WTC11 (cell line): ENCODE data around the gene KLF11. TPM values are rescaled to one million over a fixed set of nuclear protein-coding genes. Genes with fewer than 3 reads are reported as not detected.
A peak's percentile ranks its signal among the peaks of the same experiment; 100 is the strongest.

ENCODE experiments used
- AR ChIP-seq: fragments of 250-450 bp; sonication (Bioruptor Pico); IDR thresholded peaks from 2 replicates; pipeline ENCODE4 v1.9.0; 2021; ENCODE audit warnings: mild to moderate bottlenecking
- ARID4B ChIP-seq: sonication (generic); formaldehyde crosslinking; IDR thresholded peaks from 2 replicates; pipeline ENCODE4 v1.8.0; 2023; ENCODE audit warnings: missing genetic modification reagents, mild to moderate bottlenecking, borderline replicate concordance
- CBFB ChIP-seq: sonication (generic); formaldehyde crosslinking; IDR thresholded peaks from 2 replicates; pipeline ENCODE4 v1.8.1; 2022; ENCODE audit warnings: mild to moderate bottlenecking, low read depth, missing genetic modification reagents
- FOXJ3 ChIP-seq: sonication (generic); formaldehyde crosslinking; IDR thresholded peaks from 2 replicates; pipeline ENCODE4 v1.9.0; 2021; ENCODE audit warnings: missing genetic modification reagents, mild to moderate bottlenecking, borderline replicate concordance
- GABPB1 ChIP-seq: sonication (generic); formaldehyde crosslinking; IDR thresholded peaks from 2 replicates; pipeline ENCODE4 v1.8.1; 2023; ENCODE audit warnings: mild to moderate bottlenecking, missing genetic modification reagents
- JAZF1 ChIP-seq: fragments of 250-450 bp; sonication (Bioruptor Pico); IDR thresholded peaks from 2 replicates; pipeline ENCODE4 v1.9.0; 2021; ENCODE audit warnings: moderate library complexity, mild to moderate bottlenecking, inconsistent platforms
- KAT7 ChIP-seq: sonication (generic); formaldehyde crosslinking; IDR thresholded peaks from 2 replicates; pipeline ENCODE4 v1.8.1; 2023; ENCODE audit warnings: missing genetic modification reagents, mild to moderate bottlenecking, borderline replicate concordance
- NFATC4 ChIP-seq: fragments of 250-450 bp; sonication (Bioruptor Pico); IDR thresholded peaks from 2 replicates; pipeline ENCODE4 v1.9.0; 2021; ENCODE audit warnings: mild to moderate bottlenecking
- NFYB ChIP-seq: sonication (generic); formaldehyde crosslinking; conservative IDR thresholded peaks from 2 replicates; pipeline ENCODE4 v1.8.0; 2022; ENCODE audit warnings: low read depth, missing genetic modification reagents
- NR3C1 ChIP-seq: sonication (generic); formaldehyde crosslinking; conservative IDR thresholded peaks from 2 replicates; pipeline ENCODE4 v1.8.1; 2023; ENCODE audit warnings: low read depth, mild to moderate bottlenecking, missing genetic modification reagents
- PREB ChIP-seq: sonication (generic); formaldehyde crosslinking; IDR thresholded peaks from 2 replicates; pipeline ENCODE4 v1.8.1; 2022; ENCODE audit warnings: mild to moderate bottlenecking, missing genetic modification reagents, moderate library complexity, borderline replicate concordance
- PRRX2 ChIP-seq: fragments of 250-450 bp; sonication (Bioruptor Pico); IDR thresholded peaks from 2 replicates; pipeline ENCODE4 v1.8.0; 2021; ENCODE audit warnings: mild to moderate bottlenecking
- SMAD3 ChIP-seq: sonication (generic); formaldehyde crosslinking; IDR thresholded peaks from 2 replicates; pipeline ENCODE4 v1.8.0; 2022; ENCODE audit warnings: missing genetic modification reagents, mild to moderate bottlenecking, borderline replicate concordance
- SMAD4 ChIP-seq: sonication (generic); formaldehyde crosslinking; IDR thresholded peaks from 2 replicates; pipeline ENCODE4 v1.8.0; 2022; ENCODE audit warnings: mild to moderate bottlenecking, missing genetic modification reagents
- TP53 ChIP-seq: sonication (generic); formaldehyde crosslinking; IDR thresholded peaks from 2 replicates; pipeline ENCODE4 v1.8.1; 2023; ENCODE audit warnings: mild to moderate bottlenecking, missing genetic modification reagents
- ZNF121 ChIP-seq: sonication (generic); formaldehyde crosslinking; IDR thresholded peaks from 2 replicates; pipeline ENCODE4 v1.8.0; 2023; ENCODE audit warnings: missing genetic modification reagents
- ZNF219 ChIP-seq: sonication (generic); formaldehyde crosslinking; IDR thresholded peaks from 2 replicates; pipeline ENCODE4 v1.8.0; 2023; ENCODE audit warnings: missing genetic modification reagents, mild to moderate bottlenecking, borderline replicate concordance
- ZNF317 ChIP-seq: sonication (generic); formaldehyde crosslinking; IDR thresholded peaks from 2 replicates; pipeline ENCODE4 v1.8.1; 2023; ENCODE audit warnings: low read depth, mild to moderate bottlenecking, moderate library complexity, missing genetic modification reagents, borderline replicate concordance
- ZNF396 ChIP-seq: fragments of 250-450 bp; sonication (Bioruptor Pico); IDR thresholded peaks from 2 replicates; pipeline ENCODE4 v1.8.0; 2021; ENCODE audit warnings: mild to moderate bottlenecking, moderate library complexity, borderline replicate concordance
- total RNA-seq: library from RNA; stranded (reverse); gene quantifications from 3 replicates; pipeline ENCODE4 v1.2.3, GENCODE V29; 2021
- TF ChIP-seq, protein P1 (sequence below): sonication (generic); formaldehyde crosslinking; IDR thresholded peaks from 2 replicates; pipeline ENCODE4 v1.8.0; 2022; ENCODE audit warnings: mild to moderate bottlenecking, missing genetic modification reagents
- TF ChIP-seq, protein P2 (sequence below): sonication (generic); formaldehyde crosslinking; IDR thresholded peaks from 2 replicates; pipeline ENCODE4 v1.8.0; 2022; ENCODE audit warnings: mild to moderate bottlenecking, missing genetic modification reagents
- TF ChIP-seq, protein P3 (sequence below): sonication (generic); formaldehyde crosslinking; IDR thresholded peaks from 2 replicates; pipeline ENCODE4 v1.8.0; 2023; ENCODE audit warnings: missing genetic modification reagents
- TF ChIP-seq, protein P4 (sequence below): fragments of 200-600 bp; IDR thresholded peaks from 2 replicates; pipeline ENCODE4 v1.8.0; 2022; ENCODE audit warnings: antibody characterized with exemption
- TF ChIP-seq, protein P5 (sequence below): sonication (generic); formaldehyde crosslinking; IDR thresholded peaks from 2 replicates; pipeline ENCODE4 v1.8.1; 2023; ENCODE audit warnings: mild to moderate bottlenecking, moderate library complexity, missing genetic modification reagents

Gene KLF11
- total RNA-seq, 1 experiment from 2014 or later, result 8.8 TPM

- TF ChIP-seq ZNF219 (CRISPR knock-in tag) (peak; percentile 88; the same call in 1 of the 2 replicates), PREB (CRISPR knock-in tag) (0 out of 2 replicates have a peak, but pooled peaks have one; percentile 76), FOXJ3 (CRISPR knock-in tag) (no peak), NFATC4 (no peak), SMAD4 (no peak; the same call in 1 of the 2 replicates), TP53 (CRISPR knock-in tag) (peak; percentile 98), CBFB (CRISPR knock-in tag) (no peak), AR (CRISPR knock-in tag) (no peak), NR3C1 (CRISPR knock-in tag) (peak; percentile 95; the same call in 1 of the 2 replicates), ZNF396 (CRISPR knock-in tag) (no peak), KAT7 (CRISPR knock-in tag) (no peak), NFYB (CRISPR knock-in tag) (peak; percentile 65), ARID4B (CRISPR knock-in tag) (peak; percentile 95), GABPB1 (CRISPR knock-in tag) (peak; percentile 66; the same call in 1 of the 2 replicates), PRRX2 (CRISPR knock-in tag) (no peak), ZNF121 (CRISPR knock-in tag) (peak; percentile 52; the same call in 1 of the 2 replicates), ZNF317 (CRISPR knock-in tag) (peak; percentile 28; the same call in 1 of the 2 replicates), JAZF1 (CRISPR knock-in tag) (no peak), SMAD3 (CRISPR knock-in tag) (peak; percentile 98)
- TF ChIP-seq, protein P1, sequence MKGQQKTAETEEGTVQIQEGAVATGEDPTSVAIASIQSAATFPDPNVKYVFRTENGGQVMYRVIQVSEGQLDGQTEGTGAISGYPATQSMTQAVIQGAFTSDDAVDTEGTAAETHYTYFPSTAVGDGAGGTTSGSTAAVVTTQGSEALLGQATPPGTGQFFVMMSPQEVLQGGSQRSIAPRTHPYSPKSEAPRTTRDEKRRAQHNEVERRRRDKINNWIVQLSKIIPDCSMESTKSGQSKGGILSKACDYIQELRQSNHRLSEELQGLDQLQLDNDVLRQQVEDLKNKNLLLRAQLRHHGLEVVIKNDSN (CRISPR knock-in tag), result peak; percentile 81
- TF ChIP-seq, protein P2, sequence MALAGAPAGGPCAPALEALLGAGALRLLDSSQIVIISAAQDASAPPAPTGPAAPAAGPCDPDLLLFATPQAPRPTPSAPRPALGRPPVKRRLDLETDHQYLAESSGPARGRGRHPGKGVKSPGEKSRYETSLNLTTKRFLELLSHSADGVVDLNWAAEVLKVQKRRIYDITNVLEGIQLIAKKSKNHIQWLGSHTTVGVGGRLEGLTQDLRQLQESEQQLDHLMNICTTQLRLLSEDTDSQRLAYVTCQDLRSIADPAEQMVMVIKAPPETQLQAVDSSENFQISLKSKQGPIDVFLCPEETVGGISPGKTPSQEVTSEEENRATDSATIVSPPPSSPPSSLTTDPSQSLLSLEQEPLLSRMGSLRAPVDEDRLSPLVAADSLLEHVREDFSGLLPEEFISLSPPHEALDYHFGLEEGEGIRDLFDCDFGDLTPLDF (CRISPR knock-in tag), result peak; percentile 92
- TF ChIP-seq, protein P3, sequence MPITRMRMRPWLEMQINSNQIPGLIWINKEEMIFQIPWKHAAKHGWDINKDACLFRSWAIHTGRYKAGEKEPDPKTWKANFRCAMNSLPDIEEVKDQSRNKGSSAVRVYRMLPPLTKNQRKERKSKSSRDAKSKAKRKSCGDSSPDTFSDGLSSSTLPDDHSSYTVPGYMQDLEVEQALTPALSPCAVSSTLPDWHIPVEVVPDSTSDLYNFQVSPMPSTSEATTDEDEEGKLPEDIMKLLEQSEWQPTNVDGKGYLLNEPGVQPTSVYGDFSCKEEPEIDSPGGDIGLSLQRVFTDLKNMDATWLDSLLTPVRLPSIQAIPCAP (CRISPR knock-in tag), result peak; percentile 96
- TF ChIP-seq, protein P4, sequence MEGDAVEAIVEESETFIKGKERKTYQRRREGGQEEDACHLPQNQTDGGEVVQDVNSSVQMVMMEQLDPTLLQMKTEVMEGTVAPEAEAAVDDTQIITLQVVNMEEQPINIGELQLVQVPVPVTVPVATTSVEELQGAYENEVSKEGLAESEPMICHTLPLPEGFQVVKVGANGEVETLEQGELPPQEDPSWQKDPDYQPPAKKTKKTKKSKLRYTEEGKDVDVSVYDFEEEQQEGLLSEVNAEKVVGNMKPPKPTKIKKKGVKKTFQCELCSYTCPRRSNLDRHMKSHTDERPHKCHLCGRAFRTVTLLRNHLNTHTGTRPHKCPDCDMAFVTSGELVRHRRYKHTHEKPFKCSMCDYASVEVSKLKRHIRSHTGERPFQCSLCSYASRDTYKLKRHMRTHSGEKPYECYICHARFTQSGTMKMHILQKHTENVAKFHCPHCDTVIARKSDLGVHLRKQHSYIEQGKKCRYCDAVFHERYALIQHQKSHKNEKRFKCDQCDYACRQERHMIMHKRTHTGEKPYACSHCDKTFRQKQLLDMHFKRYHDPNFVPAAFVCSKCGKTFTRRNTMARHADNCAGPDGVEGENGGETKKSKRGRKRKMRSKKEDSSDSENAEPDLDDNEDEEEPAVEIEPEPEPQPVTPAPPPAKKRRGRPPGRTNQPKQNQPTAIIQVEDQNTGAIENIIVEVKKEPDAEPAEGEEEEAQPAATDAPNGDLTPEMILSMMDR, result no peak
- TF ChIP-seq, protein P5, sequence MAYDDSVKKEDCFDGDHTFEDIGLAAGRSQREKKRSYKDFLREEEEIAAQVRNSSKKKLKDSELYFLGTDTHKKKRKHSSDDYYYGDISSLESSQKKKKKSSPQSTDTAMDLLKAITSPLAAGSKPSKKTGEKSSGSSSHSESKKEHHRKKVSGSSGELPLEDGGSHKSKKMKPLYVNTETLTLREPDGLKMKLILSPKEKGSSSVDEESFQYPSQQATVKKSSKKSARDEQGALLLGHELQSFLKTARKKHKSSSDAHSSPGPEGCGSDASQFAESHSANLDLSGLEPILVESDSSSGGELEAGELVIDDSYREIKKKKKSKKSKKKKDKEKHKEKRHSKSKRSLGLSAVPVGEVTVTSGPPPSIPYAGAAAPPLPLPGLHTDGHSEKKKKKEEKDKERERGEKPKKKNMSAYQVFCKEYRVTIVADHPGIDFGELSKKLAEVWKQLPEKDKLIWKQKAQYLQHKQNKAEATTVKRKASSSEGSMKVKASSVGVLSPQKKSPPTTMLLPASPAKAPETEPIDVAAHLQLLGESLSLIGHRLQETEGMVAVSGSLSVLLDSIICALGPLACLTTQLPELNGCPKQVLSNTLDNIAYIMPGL (CRISPR knock-in tag), result 0 out of 2 replicates have a peak, but pooled peaks have one; percentile 9
Measured at GRCh38 chr2:10043256-10043905, at the start of gene KLF11 (continued).
